ELF-1 (cell line): ENCODE measurements around the gene ACAD11.
A peak's percentile ranks its signal among the peaks of the same experiment; 100 is the strongest.
"Not testable (repeated sequence)": the region's sequence is repeated elsewhere in the genome, so short reads cannot be mapped to it uniquely, and the experiment has no call there.

Experiments used
- DNase-seq: peaks from one replicate; pipeline ENCODE4 v3.0.0-alpha.2; 2016; ENCODE audit warnings: low read depth, low spot score

Gene ACAD11

GRCh38 chr3:132605374-132605792, 54.2 kb downstream of the ACAD11 start:
- DNase-seq, result no peak

- not testable (repeated sequence) for DNase-seq
These were observed 59.0 kb downstream of the ACAD11 start for GRCh38 chr3:132600614-132601013.

- no peak for DNase-seq
These were observed 61.4 kb downstream of the ACAD11 start for GRCh38 chr3:132598181-132598580.

GRCh38 chr3:132597660-132598059, 61.9 kb downstream of the ACAD11 start:
- DNase-seq, result no peak

GRCh38 chr3:132596816-132597433, 62.7 kb downstream of the ACAD11 start, which contains the start of gene ACKR4:
TSS of gene ACKR4 (plus strand) at chr3:132597270. CDS start at chr3:132600398, 3,128 bp downstream.
- no peak for DNase-seq

- no peak for DNase-seq
These were observed 63.3 kb downstream of the ACAD11 start for GRCh38 chr3:132596326-132596725.

- DNase-seq, result peak; percentile 29
These were observed 64.6 kb downstream of the ACAD11 start for GRCh38 chr3:132595014-132595413.

- DNase-seq, result no peak
These were observed 65.1 kb downstream of the ACAD11 start for GRCh38 chr3:132594498-132594897.

GRCh38 chr3:132593947-132594323, 65.7 kb downstream of the ACAD11 start:
- DNase-seq, result no peak

- DNase-seq, result no peak
These were observed 66.2 kb downstream of the ACAD11 start for GRCh38 chr3:132593241-132593946.

GRCh38 chr3:132592216-132592615, 67.4 kb downstream of the ACAD11 start:
- DNase-seq, result no peak

GRCh38 chr3:132587401-132587800, 72.2 kb downstream of the ACAD11 start:
- DNase-seq, result no peak

GRCh38 chr3:132573797-132574211, 85.8 kb downstream of the ACAD11 start:
- DNase-seq, result no peak

- no peak for DNase-seq
These were observed 89.6 kb downstream of the ACAD11 start for GRCh38 chr3:132570016-132570415.

- DNase-seq, result no peak
These were observed 90.0 kb downstream of the ACAD11 start for GRCh38 chr3:132569580-132569979.

- no peak for DNase-seq
These were observed 90.5 kb downstream of the ACAD11 start for GRCh38 chr3:132569153-132569552.

- no peak for DNase-seq
These were observed 91.2 kb downstream of the ACAD11 start for GRCh38 chr3:132568422-132568821.

- DNase-seq, result no peak
These were observed 95.5 kb downstream of the ACAD11 start for GRCh38 chr3:132564070-132564465.

GRCh38 chr3:132563420-132564069, 96.1 kb downstream of the ACAD11 start:
- DNase-seq, result no peak

- DNase-seq, result peak; percentile 17
These were observed 98.6 kb downstream of the ACAD11 start for GRCh38 chr3:132561003-132561402.

GRCh38 chr3:132556508-132557159, 103.0 kb downstream of the ACAD11 start:
- peak; percentile 18 for DNase-seq

GRCh38 chr3:132556036-132556386, 103.6 kb downstream of the ACAD11 start:
- not testable (repeated sequence) for DNase-seq
